GM18870 (cell line): ENCODE data around the gene HNRNPC.
"Not testable (repeated sequence)": the region's sequence is repeated elsewhere in the genome, so short reads cannot be mapped to it uniquely, and the experiment has no call there.

ENCODE experiments used
- ATAC-seq: cut with Tn5 transposase; IDR thresholded peaks from one replicate; pipeline ENCODE4 v1.9.1; 2021; ENCODE audit warnings: moderate library complexity; ENCODE audit not compliant: unreplicated experiment

HNRNPC gene

DNA sequence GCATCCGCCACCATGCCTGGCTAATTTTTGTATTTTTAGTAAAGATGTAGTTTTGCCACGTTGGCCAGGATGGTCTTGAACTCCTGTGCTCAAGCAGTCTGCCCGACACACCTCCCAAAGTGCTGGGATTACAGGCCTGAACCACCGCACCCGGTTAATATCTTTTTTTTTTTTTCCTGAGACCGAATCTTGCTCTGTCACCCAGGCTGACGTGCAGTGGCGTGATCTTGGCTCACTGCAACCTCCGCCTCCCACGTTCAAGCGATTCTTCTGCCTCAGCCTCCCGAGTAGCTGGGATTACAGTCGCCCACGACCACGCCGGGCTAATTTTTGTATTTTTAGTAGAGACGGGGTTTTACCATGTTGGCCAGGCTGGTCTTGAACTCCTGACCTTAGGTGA lies 3.4 kb upstream of the HNRNPC start:
- not testable (repeated sequence) for ATAC-seq

DNA sequence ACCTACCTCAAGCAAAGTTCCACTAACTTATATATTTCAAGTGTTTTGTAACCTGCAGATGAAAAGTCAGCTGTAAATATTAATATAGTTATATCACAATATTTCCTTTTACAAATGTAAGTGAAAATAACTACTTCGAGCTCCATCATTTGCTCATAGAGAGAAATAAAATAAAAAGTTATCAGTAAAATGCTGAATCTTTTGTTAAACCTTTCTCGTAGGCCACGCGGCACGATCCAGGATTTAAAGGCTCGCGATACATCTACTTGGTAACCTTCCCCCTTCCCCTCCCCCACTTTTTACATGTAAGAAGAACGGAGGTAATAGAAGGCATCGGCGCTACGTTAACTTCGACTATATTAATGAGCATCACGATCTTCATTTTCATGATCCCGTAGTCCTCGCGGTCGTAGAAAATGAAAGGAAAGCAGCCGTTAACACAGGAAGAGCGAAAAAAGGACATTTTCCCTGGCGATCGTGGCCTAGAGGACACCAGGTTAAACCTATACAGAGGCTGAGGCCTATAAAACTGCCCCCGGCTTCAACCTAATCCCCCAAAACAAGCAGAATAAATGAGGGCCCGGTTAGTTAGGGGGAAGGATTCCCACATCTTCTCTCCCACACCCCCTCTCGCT lies 508 bp downstream of the HNRNPC start:
- ATAC-seq: no peak

DNA sequence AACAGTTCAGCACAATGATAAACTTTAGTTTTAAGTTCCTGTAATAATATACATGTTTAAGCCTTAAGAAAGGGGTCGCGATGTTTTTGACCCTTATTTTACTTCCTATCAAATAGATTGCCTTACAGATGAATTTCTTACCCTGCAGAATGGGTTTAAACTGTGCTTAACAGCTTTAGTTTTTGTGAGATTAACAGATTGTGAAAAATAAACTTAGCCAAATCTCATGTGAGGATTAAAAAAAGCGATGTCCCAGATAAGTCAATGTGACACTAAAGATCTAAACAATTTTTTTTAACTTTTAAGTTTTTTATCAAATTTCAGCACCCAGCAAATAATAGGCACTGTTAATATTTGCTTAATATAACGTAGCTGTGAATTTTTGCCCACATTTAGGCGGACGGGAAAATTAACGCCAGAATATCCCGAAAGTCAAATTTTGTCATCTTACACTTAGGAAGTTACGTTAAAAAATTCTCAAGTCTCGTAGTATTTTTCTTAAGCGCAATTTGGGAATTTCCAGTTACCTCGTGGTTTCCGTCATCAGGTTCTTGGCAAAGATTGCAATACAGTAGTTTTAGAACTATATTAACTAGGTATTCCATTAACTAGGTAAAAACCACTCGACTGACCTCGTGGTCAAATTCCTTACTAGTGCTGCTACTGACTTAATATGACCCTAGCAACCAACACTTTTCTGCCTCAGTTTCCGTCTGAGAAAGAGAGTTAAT lies 1.2 kb downstream of the HNRNPC start:
- ATAC-seq: no peak

DNA sequence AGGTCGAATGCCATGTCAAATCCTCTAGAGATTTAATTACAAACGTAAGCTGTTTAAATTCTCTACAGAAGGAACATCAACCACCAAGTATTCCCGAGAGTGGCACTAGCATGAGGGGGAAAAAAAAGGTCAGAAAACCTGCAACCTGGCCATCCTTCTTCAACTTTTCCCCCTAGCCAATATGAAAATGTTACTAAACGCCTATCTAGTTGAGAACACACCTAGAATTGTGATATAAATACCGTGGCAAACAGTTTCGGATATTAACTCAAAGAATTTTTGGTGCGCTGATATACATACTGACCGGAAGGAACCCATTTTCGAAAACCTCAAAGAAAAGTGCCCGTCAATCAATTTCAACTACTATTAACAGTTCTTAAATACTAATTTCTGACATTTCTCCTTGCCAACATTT lies 1.8 kb downstream of the HNRNPC start:
- ATAC-seq: no peak

DNA sequence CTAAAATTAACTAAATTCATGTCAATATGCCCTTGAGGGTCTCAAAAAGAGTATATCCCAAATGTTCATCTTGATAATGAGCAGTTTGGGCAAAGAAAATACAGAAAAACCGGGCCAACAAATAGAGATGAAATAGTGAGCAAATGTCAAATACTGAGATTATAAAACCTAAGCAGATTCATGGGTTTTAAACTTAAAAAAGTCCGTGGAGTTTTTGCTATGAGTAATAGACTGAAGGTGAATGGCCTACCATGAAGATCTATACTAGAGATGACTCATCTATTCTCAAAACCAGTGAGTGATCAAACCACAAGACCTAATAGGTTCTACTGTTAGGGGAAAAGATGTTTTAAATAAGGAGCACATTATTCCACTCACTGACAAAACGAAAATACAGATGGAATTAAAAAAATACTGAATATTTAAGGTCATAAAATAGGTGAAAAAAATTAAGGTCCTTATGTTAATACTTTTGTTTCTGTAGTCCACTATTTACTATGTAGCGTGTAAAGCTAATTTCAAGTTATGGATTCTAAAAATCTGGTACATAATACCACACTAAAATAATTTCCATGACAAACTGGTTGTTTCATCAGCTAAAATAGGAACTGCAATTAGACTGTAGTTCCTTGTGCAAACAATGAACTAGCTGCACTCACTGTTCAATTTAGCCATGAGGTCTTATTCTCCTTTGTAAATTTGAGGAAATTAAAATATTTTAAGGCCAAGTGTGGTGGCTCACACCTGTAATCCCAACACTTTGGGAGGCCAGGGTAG lies 5.0 kb downstream of the HNRNPC start:
- peak; percentile 70 for ATAC-seq

DNA sequence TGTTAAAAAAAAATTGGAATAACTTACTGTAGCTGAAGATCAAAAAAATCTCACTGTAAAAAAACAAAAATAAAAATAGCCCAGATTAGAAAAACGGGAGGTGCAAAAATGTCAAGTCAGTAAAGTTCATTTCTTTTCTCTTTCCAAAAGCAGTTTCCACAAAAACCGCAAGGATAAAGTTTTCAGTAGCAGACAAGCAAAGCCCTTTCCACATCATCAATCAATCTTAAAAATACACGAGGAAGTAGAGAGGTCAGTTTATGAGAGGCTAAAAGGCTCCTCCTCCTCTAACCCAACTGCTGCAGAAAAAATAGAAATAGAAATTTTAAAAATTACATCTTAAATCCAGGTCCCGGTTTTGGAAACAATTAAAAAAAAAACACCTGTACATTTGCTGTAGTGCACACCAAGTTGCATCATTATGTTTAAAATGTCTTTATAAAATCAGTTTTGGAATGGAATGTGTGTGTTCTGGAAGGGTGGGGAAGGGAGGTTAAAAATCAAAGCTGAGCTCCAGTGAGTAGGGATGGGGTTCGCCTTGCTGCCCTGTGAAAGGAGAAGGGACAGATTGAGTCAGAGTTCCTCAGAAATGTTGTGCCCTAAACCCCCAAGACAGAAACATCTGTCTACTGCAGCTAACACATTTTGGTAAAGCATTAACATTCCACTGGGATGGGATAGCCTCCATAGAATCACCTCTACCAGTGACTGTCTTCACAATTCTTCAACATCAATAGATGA lies 5.8 kb downstream of the HNRNPC start:
- ATAC-seq: no peak

DNA sequence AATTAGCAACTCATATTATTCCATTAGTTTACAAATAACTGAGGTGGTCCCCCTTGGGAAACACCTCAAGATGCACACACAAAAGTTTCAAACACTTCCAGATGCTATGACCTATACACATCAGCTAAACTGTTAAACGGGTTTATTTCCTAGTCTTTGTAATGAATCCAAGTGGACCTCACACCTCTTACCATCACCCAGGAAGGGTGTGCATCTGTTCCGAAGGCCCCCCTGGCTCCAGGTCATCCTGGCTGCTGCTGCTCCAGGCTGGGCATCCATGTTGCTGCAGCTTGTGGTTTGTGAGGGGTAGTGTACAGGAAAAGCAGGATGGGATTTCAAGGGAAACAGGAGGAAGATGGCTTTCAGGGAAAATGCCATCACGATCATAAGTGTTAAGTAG lies 6.8 kb downstream of the HNRNPC start:
- ATAC-seq: no peak

DNA sequence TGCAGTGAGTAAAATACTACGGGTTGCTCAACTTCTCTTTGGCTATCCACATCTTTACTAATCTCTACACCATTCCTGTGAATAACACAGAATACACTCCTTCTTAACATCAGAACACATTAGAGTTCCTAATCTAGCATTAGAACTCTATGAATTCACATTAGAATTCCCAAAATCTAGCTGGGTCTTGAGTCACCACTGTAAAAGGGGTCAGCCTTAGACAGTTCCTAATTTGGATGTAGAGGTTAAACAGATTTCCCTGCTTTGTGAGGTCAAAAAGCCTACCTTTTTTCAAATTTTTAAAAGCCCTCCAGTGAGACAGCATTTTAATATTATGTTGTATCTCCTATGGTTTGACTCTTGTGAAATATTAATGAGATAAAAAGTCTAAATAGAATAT lies 7.4 kb downstream of the HNRNPC start:
- ATAC-seq: no peak

DNA sequence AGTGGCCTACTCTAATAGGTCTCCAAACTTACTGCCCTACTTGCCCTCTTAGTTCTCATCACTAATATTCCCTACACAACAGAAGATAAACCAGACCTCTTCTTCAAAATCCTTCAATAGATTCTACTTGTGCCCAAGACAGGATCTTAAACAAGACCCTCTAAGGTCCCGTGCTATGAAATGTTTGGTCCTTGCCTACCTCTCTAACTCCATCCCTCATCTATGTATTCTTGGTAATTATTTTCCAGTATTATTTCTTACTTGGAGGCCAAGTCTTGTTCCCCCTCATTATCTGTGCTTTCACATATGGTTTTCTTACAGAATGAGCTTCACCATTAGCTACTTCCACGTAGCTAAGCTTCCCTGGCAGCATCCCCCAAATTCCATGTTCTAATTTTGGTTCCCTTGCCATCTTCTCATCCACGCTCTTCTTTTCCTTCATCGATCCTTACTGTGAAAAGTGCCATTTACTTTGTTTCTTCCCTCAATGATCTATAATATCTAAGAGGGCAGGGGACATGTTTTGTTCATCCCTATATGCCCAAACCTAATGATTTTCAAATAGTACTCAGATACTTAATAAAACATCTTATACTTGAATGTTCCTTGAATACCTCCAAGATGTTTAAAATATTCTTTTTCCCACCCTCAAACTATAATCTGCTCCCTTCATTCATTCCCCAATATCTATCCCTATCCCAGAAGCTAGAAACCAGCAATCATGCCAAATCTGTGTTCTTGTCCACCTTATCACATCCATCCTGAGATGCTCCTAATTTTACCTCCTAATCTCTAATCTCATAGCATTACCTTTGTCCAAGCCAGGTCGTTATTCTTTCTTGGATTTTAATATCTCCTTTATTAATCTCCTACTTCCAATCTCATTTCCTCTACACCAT lies 10.1 kb downstream of the HNRNPC start:
- ATAC-seq: no peak

DNA sequence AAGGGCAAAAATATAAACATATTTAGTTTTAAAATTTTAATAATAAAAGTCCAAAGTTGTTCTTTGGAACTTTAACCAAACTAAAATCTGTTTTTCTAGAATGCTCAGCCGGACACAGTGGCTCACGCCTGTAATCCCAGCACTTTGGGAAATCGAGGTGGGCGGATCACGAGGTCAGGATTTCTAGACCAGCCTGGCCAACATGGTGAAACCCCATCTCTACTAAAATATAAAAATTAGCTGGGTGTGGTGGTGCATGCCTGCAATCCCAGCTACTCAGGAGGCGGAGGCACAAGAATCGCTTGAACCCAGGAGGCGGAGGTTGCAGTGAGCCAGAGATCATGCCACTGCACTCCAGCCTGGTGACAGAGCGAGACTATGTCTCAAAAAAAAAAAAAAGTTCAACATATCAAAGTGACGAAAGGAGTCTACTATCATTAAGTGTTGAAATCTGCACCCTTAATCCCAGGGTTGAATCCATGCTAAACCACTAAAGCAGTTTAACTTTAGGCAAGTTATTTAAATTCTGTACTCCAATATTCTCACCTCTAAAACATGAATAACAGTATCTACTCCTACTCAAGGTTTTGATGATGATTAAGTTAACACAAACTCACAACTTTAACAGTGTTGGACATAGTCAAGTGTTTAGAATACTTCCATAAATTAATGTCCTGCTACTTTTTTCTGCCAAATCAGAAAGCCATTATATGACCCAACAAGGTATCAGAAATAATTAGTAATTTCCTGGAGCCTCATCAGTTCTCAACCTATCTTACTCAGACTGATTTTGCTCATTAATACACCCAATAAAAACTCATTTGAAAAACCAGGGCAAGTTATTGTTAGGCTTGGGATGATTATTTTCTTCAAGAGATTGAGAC lies 11.0 kb downstream of the HNRNPC start:
- ATAC-seq: no peak

DNA sequence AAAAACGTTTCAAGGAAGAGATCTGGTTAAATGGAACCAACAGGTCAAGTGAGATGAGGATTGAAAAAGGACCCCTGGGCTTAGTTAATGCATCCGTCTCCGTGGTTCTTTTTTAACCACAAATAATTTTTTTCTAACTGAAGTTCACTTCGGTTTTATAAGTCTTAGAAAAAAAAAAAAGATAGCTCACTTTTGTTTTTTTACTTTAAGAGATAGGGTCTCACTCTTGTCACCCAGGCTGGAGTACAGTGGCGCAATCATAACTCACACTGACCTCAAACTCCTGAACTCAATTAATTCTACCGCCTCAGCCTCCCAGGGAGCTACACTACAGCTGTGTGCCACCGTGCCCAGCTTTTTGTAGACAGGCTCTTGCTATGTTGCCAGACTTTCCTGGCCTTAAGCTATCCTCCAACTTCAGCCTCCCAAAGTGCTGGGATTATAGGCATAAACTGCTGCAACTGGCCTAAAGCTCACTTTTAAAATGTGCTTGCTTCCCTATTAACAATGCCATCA lies 11.8 kb downstream of the HNRNPC start:
- no peak for ATAC-seq

DNA sequence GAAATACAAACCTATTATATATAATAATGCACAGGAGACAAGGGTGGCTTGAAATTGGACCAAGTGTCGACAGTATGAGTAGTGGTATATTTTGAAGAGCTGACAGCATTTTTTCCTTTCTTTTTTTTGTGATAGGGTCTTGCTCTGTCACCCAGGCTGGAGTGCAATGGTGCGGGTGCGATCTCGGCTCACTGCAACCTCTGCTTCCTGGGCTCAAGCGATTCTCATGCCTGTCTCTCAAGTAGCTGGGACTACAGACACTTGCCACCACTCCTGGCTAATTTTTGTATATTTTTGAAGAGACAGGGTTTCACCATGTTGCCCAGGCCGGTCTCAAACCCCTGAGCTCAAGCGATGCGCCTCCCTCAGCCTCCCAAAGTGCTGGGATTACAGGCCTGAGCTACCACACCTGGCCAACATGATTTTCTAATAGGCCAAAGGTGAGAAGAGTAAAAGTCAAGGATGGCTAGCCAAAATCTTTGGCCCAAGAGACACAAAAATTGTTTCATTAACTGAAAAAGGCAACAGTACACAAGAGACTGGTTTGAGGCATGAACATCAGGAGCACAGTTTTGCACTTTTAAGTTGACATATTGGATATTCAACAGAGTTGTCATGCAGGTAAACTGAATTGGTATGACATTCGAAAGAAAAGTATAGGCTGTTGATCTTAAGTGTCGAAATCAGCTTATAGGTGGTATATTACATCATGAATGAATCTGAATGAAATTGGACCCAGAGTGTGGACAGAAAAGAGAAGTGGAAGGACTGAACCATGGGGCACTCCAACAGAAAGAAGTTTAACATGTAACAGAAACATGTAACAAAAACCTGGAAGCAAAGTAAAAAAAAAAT lies 12.5 kb downstream of the HNRNPC start:
- no peak for ATAC-seq

DNA sequence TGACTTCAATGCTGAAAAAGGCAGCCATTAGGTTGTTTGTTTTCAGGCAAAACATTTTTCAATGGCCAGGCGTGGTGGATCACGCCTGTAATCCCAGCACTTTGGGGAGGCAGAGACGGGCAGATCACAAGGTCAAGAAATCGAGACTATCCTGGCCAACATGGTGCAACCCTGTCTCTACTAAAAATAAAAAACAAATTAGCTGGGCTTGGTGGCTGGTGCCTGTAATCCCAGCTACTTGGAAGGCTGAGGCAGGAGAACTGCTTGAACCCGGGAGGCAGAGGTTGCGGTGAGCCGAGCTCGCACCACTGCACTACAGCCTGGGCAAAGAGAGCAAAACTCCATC lies 13.2 kb downstream of the HNRNPC start:
- ATAC-seq: not testable (repeated sequence)

DNA sequence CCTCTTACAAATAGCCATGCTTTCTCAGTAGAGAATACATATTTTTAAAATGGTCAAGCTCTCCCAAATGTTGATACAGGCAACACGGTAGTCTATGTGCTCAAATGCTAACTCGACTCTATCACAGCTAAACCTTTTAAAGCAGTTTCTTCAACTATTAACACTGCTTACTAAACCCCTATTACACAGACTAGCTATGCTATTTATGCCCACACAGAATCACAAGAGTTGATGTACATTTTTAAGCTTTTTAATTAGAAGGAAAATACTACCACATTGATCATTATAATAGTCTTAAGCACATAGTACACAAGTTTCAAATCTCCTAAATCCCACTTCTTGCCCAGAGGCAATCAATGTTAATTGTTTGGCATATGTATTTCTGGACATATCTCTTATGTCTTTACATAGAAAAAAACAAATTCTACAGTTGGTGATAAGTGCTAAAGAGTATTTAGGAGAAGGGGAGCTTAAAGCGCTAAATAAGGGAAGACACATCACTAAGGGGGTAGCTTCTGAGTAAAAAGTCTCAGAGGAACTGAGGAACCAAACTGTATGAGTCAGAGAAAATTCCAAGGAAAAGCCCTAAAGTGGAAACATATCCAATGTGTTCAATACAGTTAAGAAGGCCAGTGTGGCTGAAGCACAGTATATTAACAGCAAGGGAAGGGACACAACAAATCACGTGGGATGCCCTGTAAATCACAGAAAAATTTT lies 13.7 kb downstream of the HNRNPC start:
- no peak for ATAC-seq

DNA sequence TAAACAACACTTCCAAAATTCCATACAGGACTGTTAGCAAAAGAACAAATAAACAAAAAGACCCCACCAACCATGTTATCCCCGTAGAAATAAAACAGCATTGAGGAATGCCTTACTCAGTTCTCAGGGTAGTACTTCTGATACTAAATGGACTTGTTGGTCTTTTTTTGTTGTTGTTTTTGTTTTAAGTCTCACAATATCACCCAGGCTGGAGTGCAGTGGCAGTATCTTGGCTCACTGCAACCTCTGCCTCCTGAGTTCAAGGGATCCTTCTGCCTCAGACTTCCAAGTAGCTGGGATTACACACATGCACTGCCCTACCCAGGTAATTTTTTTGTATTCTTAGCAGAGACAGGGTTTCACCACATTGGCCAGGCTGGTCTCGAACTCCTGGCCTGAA lies 17.1 kb downstream of the HNRNPC start:
- no peak for ATAC-seq

DNA sequence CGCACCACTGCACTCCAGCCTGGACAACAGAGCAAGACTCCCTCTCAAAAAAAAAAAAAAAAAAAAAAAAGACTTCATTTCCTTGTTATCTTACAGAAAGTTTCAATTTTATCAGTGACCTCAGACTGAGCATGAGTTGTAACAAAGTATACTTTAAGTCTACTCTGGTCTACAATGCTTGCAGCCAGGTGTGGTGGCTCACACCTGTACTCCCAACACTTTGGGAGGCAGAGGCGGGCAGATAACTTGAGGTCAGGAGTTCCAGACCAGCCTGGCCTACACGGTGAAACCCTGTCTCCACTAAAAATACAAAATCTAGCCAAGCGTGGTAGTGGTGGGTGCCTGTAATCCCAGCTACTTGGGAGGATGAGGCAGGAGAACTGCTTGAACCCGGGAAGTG lies 18.0 kb downstream of the HNRNPC start:
- no peak for ATAC-seq

DNA sequence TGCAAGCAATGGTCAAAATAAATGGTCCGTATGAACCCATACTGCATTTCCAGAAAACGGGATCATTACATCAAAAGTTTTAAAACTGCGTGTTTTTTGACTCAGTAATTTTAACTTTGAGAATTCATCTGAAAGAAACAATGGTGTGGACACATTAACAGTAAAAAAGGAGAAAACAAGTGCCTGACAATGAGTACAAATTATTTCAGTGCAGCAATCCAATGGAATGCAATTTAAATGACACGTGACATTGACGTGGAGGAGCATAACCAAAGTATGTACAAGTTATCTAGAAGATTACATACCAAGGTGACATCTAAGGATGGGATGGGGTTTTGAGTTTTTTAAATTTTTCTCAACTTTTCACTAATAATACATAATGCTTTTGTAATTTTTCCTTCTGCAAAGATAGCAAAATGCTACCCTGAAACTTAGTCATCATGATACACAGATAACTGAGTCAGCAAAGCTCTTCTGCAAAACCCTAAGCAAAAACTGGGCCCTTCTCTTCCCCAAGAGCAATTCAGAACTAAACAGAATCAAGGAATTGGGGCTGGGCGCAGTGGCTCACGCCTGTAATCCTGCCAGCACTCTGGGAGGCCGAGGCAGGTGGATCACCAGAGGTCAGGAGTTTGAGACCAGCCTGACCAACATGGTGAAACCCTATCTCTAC lies 20.4 kb downstream of the HNRNPC start:
- no peak for ATAC-seq
